Fibroblast of skin of abdomen (primary cell): ENCODE measurements around the gene IGSF23. TPM values are rescaled to one million over a fixed set of nuclear protein-coding genes. Genes with fewer than 3 reads are reported as not detected.

Source experiments
- DNase-seq: peaks from one replicate; pipeline ENCODE4 v3.0.0-alpha.2; 2013
- polyA plus RNA-seq, 2 experiments: library from polyadenylated mRNA; unstranded; fragments of 120-200 nt; gene quantifications; one replicate each; pipeline ENCODE4 v1.2.1, GENCODE V29; 2013; ENCODE audit not compliant: insufficient read length in 2 of 2

The IGSF23 gene
- polyA plus RNA-seq (2013, experiment 1 of 2; ENCODE audit: insufficient read length) = not detected
- polyA plus RNA-seq (2013, experiment 2 of 2; ENCODE audit: insufficient read length) = 0.12 TPM

GRCh38 chr19:44613295-44614178, at the start of gene IGSF23:
Gene IGSF23, plus strand, starts transcription at chr19:44613563. Its CDS starts 83 bp downstream, at chr19:44613646.
- DNase-seq = no peak

- DNase-seq = no peak
These were observed 46.4 kb upstream of the IGSF23 start for GRCh38 chr19:44566984-44567383.

GRCh38 chr19:44567745-44568144, 45.6 kb upstream of the IGSF23 start:
- no peak for DNase-seq

GRCh38 chr19:44570603-44570983, 42.8 kb upstream of the IGSF23 start:
- no peak for DNase-seq

- peak; percentile 78 for DNase-seq
These were observed 42.2 kb upstream of the IGSF23 start for GRCh38 chr19:44570984-44571684.

- DNase-seq = no peak
These were observed 41.4 kb upstream of the IGSF23 start for GRCh38 chr19:44571830-44572580.

- no peak for DNase-seq
These were observed 40.8 kb upstream of the IGSF23 start for GRCh38 chr19:44572581-44572900.

- DNase-seq = no peak
These were observed 40.2 kb upstream of the IGSF23 start for GRCh38 chr19:44573183-44573582.

- no peak for DNase-seq
These were observed 39.7 kb upstream of the IGSF23 start for GRCh38 chr19:44573627-44574026.

- no peak for DNase-seq
These were observed 39.0 kb upstream of the IGSF23 start for GRCh38 chr19:44574186-44574950.

GRCh38 chr19:44575116-44575700, 38.2 kb upstream of the IGSF23 start:
- no peak for DNase-seq

- peak; percentile 40 for DNase-seq
These were observed 36.4 kb upstream of the IGSF23 start for GRCh38 chr19:44576843-44577565.

GRCh38 chr19:44577566-44577874, 35.8 kb upstream of the IGSF23 start:
- DNase-seq = no peak

GRCh38 chr19:44579663-44580365, 33.5 kb upstream of the IGSF23 start:
- no peak for DNase-seq

GRCh38 chr19:44580366-44580895, 32.9 kb upstream of the IGSF23 start:
- DNase-seq = no peak

- DNase-seq = no peak
These were observed 32.1 kb upstream of the IGSF23 start for GRCh38 chr19:44581288-44581687.

GRCh38 chr19:44582581-44583265, 30.6 kb upstream of the IGSF23 start:
- no peak for DNase-seq

GRCh38 chr19:44585371-44586133, 27.8 kb upstream of the IGSF23 start:
- peak; percentile 43 for DNase-seq
